GM18873 (cell line): ENCODE measurements around the gene CALD1.

Experiments
- ATAC-seq: cut with Tn5 transposase; IDR thresholded peaks from one replicate; pipeline ENCODE4 v1.9.1; 2021; ENCODE audit warnings: mild to moderate bottlenecking, moderate library complexity, moderate number of reproducible peaks; ENCODE audit not compliant: unreplicated experiment, low FRiP score

The CALD1 gene

DNA sequence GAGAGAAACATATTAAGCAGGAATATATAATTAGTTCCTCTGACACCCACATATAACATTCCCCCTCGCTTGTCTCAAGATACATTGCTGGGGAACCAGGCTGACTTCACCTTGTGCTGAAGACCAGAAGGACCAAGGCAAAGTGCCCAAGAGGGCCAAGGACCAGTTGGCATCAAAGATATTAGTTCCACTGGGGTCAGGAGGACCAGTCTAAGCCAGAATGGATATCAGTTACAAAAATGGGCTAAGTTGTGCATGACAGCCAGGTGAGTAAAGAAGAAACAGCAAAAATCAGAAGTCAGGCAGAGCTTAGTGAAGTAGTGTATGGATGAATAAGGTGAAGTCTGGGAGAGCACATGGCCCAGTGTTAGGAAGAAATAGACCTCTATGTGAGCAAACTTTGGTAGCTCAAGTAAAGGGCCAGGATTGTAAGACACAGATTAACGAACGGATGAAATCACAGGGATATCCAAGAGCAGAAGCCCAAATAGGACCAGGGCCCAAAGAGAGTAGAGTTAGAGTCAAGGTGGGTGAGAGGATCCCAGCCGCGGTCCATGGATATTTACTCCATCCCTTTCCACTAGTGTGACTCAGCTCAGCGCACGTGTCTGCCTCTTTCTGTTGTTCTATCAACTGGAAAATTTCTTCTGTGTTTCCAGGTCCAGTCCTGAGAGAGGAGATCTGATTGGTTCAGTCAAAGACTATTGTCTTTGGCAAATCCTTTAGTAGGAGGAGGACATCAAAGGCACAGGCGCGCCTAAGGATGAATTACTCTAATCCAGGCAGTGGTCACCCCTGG, 5.0 kb downstream of the CALD1 start:
- ATAC-seq, result no peak

- ATAC-seq, result no peak
Observed at GRCh38 chr7:134785842-134786241, 6.4 kb downstream of the CALD1 start.

DNA sequence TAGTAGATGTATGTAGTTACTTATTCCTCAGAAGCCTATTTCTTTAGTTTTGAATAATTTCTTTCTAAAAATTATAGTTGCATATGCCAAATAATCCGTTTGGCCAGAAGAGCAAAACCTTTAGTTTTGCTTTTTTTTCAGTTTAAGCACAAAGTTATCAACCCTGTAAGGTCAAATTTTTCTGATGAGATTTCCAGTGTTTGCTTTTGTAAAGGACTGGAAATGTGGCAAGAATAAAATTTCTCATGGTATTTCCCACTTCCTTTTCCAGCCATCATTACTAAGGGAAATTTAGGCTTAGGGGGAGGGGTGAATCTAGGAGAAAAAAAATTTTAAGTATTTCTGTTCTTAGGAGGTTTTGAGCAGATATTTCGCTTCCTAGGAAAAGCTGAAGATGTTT, 7.6 kb downstream of the CALD1 start:
- ATAC-seq, result no peak

GRCh38 chr7:134787720-134788119, 8.3 kb downstream of the CALD1 start:
- ATAC-seq, result no peak

DNA sequence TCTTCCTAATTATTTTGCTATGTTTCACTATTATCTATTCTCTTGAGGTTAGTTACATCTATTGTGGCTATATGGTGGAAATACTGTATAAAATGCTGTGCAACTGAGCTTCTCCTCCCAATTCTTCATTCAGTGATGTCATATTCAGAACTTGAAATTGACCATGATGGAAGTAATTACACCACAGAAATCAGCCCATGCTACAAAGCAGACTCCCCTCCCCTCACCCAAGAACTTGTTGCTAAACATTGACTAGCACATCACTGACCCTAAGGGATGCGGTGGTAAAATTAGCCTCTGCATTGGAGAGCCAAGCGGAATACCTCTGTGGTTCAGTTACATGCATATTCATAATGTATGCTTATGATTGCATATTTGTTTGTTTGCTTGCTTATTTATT, 8.8 kb downstream of the CALD1 start:
- no peak for ATAC-seq

- no peak for ATAC-seq
Observed at GRCh38 chr7:134789967-134790685, 10.7 kb downstream of the CALD1 start.

GRCh38 chr7:134792968-134793367, 13.5 kb downstream of the CALD1 start:
- ATAC-seq, result no peak

DNA sequence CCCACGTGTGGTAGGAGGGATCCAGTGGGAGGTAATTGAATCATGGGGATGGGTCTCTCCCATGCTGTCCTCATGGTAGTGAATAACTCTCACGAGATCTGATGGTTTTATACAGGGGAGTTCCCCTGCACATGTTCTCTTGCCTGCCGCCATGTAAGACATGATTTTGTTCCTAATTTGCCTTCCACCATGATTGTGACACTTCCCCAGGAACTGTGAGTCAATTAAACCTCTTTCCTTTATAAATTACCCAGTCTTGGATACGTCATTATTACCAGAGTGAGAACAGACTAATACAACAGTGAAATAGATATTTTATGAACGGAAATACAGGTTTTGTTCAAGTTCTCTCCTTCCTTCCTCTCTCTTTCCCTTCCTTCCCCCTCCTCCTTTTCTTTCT, 15.8 kb downstream of the CALD1 start:
- ATAC-seq, result no peak

DNA sequence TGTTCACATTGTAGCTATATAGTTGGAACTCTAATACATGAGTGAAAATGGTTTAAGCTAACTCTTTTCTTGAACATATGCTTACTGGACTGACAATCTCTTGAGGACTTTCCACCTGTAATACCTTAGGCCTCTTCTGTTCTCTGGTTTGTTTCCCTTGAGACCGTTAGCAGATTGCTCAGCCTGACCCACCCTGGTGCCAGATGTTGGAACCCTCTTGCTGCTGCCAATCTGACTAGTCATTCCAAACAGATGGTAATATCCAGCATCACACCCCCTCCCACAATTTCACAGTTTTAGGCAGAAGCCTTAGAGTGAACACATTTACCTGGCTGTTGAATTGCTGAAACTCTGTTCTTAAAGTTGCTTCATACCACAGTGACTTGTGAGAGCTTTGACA, 18.7 kb downstream of the CALD1 start:
- ATAC-seq, result no peak

- ATAC-seq, result no peak
Observed at GRCh38 chr7:134799377-134799776, 19.9 kb downstream of the CALD1 start.

GRCh38 chr7:134802762-134803161, 23.3 kb downstream of the CALD1 start:
- ATAC-seq, result no peak

- no peak for ATAC-seq
Observed at GRCh38 chr7:134804351-134804750, 24.9 kb downstream of the CALD1 start.

- no peak for ATAC-seq
Observed at GRCh38 chr7:134804854-134805253, 25.4 kb downstream of the CALD1 start.

- ATAC-seq, result no peak
Observed at GRCh38 chr7:134806197-134806596, 26.8 kb downstream of the CALD1 start.

- ATAC-seq, result no peak
Observed at GRCh38 chr7:134809616-134810015, 30.2 kb downstream of the CALD1 start.

DNA sequence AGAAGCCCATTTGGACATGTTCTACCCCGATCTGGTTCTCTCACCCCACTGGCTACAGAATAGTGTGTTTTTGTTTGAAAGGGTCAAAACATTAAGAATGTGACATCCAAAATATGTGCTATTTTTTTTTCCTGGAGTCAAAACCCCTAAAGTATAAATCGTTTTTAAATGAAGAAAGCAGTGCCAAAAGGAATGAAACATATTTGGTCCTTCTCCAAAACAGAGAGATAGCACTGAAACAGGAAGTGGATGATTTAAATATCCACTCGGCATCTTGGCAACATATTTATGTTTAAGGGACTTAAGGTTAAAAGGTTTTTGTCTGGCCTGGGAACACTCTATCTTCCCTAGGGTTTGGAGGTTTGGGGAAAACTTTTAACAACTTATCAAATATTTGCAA, 32.3 kb downstream of the CALD1 start:
- ATAC-seq, result no peak

DNA sequence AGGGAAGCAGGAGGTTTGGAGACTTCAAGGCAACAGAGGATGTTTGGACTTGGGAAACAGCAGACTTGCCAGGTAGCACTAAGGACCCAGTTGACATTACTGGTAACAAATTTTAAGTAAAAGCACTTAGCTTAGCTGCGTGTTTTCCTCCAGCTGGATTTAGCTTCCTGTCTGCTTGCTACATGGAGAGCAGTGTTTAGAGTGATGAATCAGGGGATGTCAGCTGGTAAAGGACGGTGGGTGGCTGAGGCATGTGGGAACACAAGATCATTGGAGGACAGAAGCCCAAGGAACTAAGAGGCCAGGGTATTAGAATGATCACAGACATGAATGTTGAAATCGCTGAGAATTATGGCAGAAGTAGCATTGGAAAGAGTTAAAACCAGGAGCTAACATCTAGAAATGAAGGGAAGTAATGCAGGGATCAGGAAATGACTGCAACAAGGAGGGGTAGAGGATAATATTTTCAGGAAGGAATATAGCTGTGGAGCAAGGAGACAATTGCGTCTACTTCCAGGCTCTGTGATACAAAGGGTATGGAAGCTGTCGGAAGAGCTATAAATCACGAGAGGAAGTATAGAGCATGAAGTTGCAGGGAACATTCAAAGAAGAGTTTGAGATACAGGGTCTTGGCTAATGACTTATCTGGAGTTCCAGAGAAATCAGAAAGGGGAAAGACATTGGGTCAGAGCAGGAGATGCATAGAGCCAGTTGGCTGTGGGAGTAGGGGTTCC, 34.4 kb downstream of the CALD1 start:
- no peak for ATAC-seq

DNA sequence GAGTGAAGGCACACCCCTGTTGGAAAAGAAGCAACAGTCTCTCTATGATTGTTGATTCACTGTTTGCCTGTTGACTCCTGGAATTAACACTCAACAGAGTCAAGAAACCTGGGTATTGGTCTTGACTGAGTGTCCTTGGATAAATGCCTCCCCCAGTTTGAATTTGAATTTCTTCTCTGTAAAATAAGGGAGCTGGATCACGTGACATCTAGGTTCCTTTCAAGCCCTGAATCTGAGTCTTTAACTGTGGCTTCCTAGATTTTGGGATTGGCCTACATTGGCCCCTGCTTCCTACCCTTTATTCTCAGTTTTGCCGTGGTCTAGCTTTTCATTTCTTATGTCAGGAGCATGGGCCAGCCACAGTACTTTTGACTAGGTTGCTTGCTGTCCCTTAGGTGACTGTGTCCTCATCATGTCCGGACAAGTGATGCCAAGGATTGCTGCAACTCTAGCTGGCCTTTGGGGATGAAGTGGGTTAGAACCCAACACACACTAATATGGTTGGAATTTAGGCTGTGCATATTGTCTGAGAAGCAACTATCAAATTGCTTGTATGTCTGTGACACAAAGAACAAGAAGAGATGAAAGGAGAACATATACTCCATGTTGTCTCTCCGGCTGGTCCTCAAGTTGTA, 35.4 kb downstream of the CALD1 start:
- ATAC-seq, result no peak

GRCh38 chr7:134818613-134819345, 39.3 kb downstream of the CALD1 start:
- no peak for ATAC-seq

GRCh38 chr7:134819401-134819800, 40.0 kb downstream of the CALD1 start:
- ATAC-seq, result no peak
